A549 (cell line): Measurements from ENCODE around the gene ANKRD13A. TPM values are rescaled to one million over a fixed set of nuclear protein-coding genes. Genes with fewer than 3 reads are reported as not detected.

Experiments used
- ATAC-seq, 2 experiments: fragments of 200-7000 bp in 1 of 2; fragments of >200 bp in 1 of 2; cut with Nextera tagmentation in 1 of 2; cut with Tn5 transposase in 1 of 2; 3 replicates each; pipeline versions ENCODE4 v1.8.0 to v1.9.1; 2018 to 2020; ENCODE audit warnings: mild to moderate bottlenecking in 1 of 2, moderate library complexity in 1 of 2
- CTCF ChIA-PET: fragments of 300-600 bp; sonication (Branson Sonifier 250); formaldehyde crosslinking; extraction: SDS; loops from one replicate; lab custom pipeline; 2021; ENCODE audit warnings: antibody characterized with exemption, inconsistent platforms; lab: Yijun Ruan, JAX
- POLR2A ChIA-PET: fragments of 350-600 bp; formaldehyde crosslinking; extraction: SDS; loops from one replicate; lab custom pipeline; 2021; ENCODE audit warnings: antibody characterized with exemption, inconsistent platforms; lab: Yijun Ruan, JAX
- DNase-seq, 2 experiments: peaks; one replicate each; pipeline versions ENCODE4 v3.0.0 to v3.0.0-alpha.2; 2011 to 2016; ENCODE audit warnings: low read depth in 1 of 2, low spot score in 1 of 2
- FAIRE-seq: peaks from 2 replicates; lab custom pipeline; 2011; peaks lifted over from hg19 to GRCh38; lab: Jason Lieb, UNC
- H3K27ac ChIP-seq, 2 experiments: fragments of >200 bp; sonication (Bioruptor Twin); formaldehyde crosslinking; 3 replicates each; pipeline ENCODE4 v1.5.1; 2016 to 2017
- H3K4me1 ChIP-seq: fragments of >200 bp; sonication (Bioruptor Twin); formaldehyde crosslinking; 3 replicates; pipeline ENCODE4 v1.6.1; 2016
- H3K4me2 ChIP-seq: fragments of >200 bp; sonication (Bioruptor Twin); formaldehyde crosslinking; 3 replicates; pipeline ENCODE4 v1.6.1; 2016
- H3K4me3 ChIP-seq: fragments of >200 bp; sonication (Bioruptor Twin); formaldehyde crosslinking; 3 replicates; pipeline ENCODE4 v1.5.1; 2016
- H3K9me3 ChIP-seq: fragments of >200 bp; sonication (Bioruptor Twin); formaldehyde crosslinking; 3 replicates; pipeline ENCODE4 v1.6.1; 2016
- BHLHE40 ChIP-seq: IDR thresholded peaks from 2 replicates; pipeline ENCODE4 v1.6.1; 2012; ENCODE audit warnings: low read depth, low read length, inconsistent platforms
- CBX8 ChIP-seq: fragments of 200-600 bp; sonication (generic); IDR thresholded peaks from 2 replicates; pipeline ENCODE4 v1.6.1; 2016
- CEBPB ChIP-seq, 2 experiments: fragments of >200 bp in 1 of 2; sonication (Bioruptor Twin) in 1 of 2; formaldehyde crosslinking in 1 of 2; IDR thresholded peaks; 2 replicates each; pipeline ENCODE4 v1.6.1; 2012 to 2016
- CHD4 ChIP-seq: fragments of 200-600 bp; sonication (generic); IDR thresholded peaks from 2 replicates; pipeline ENCODE4 v1.6.1; 2016; ENCODE audit warnings: antibody characterized with exemption, mild to moderate bottlenecking, borderline replicate concordance
- CTCF ChIP-seq: fragments of >200 bp; sonication (Bioruptor Twin); formaldehyde crosslinking; IDR thresholded peaks from 3 replicates; pipeline ENCODE4 v1.5.1; 2016
- ELK1 ChIP-seq: fragments of 150-350 bp; IDR thresholded peaks from 2 replicates; pipeline ENCODE4 v1.6.1; 2014; ENCODE audit warnings: low read depth, mild to moderate bottlenecking, low read length
- FOXS1 ChIP-seq: fragments of 250-450 bp; sonication (Bioruptor Pico); IDR thresholded peaks from 2 replicates; pipeline ENCODE4 v1.5.0; 2020; ENCODE audit warnings: mild to moderate bottlenecking, moderate library complexity
- HMGXB4 ChIP-seq: fragments of 250-450 bp; sonication (Bioruptor Pico); IDR thresholded peaks from 2 replicates; pipeline ENCODE4 v1.5.0; 2021; ENCODE audit warnings: mild to moderate bottlenecking, moderate library complexity, borderline replicate concordance
- MAFK ChIP-seq: fragments of 450-650 bp; IDR thresholded peaks from 2 replicates; pipeline ENCODE4 v1.6.1; 2014; ENCODE audit not compliant: partially characterized antibody
- MAX ChIP-seq: IDR thresholded peaks from 2 replicates; pipeline ENCODE4 v1.6.1; 2012
- MAZ ChIP-seq: fragments of 150-350 bp; IDR thresholded peaks from 2 replicates; pipeline ENCODE4 v1.6.1; 2014; ENCODE audit warnings: antibody characterized with exemption, low read depth, low read length, borderline replicate concordance
- MYC ChIP-seq: IDR thresholded peaks from 2 replicates; pipeline ENCODE4 v1.6.1; 2012; ENCODE audit warnings: mild to moderate bottlenecking, inconsistent platforms, low read length, improper control_type of control experiment, borderline replicate concordance
- PHF8 ChIP-seq: fragments of 200-600 bp; sonication (generic); IDR thresholded peaks from 2 replicates; pipeline ENCODE4 v1.6.1; 2016; ENCODE audit warnings: low read depth, mild to moderate bottlenecking, antibody characterized with exemption, moderate library complexity, borderline replicate concordance
- RAD21 ChIP-seq, 2 experiments: fragments of >200 bp in 1 of 2; sonication (Bioruptor Twin) in 1 of 2; formaldehyde crosslinking in 1 of 2; IDR thresholded peaks in 1 of 2; conservative IDR thresholded peaks in 1 of 2; 2 replicates in 1 of 2; 3 replicates in 1 of 2; pipeline ENCODE4 v1.6.1; 2012 to 2018; ENCODE audit warnings: inconsistent platforms in 1 of 2
- RCOR1 ChIP-seq: fragments of 150-350 bp; IDR thresholded peaks from 2 replicates; pipeline ENCODE4 v1.6.1; 2014; ENCODE audit warnings: antibody characterized with exemption, low read length, low read depth
- RFX5 ChIP-seq: fragments of 450-650 bp; IDR thresholded peaks from 2 replicates; pipeline ENCODE4 v1.7.1; 2014; ENCODE audit warnings: antibody characterized with exemption, mild to moderate bottlenecking, moderate library complexity
- SMC3 ChIP-seq: fragments of >200 bp; sonication (Bioruptor Twin); formaldehyde crosslinking; IDR thresholded peaks from 3 replicates; pipeline ENCODE4 v1.6.1; 2018; ENCODE audit warnings: inconsistent platforms
- ZFP36 ChIP-seq: fragments of 450-650 bp; IDR thresholded peaks from 2 replicates; pipeline ENCODE4 v1.6.1; 2014; ENCODE audit warnings: borderline replicate concordance; ENCODE audit not compliant: partially characterized antibody
- WGBS: methylation state at CpG from one replicate; pipeline ENCODE4 v1.1.6; 2017; ENCODE audit errors: missing lambda C conversion rate; 5-methylcytosine and 5-hydroxymethylcytosine counted together
- polyA plus RNA-seq, 4 experiments: library from polyadenylated mRNA; depleted of rRNA in 3 of 4; stranded (reverse); fragments of >200 nt; fragmentation: RNase III in 1 of 4; extraction: RNeasy Plus Mini Kit Qiagen cat#74134 plus additional on column Dnase treatment in 1 of 4; gene quantifications; 2 replicates in 3 of 4; 3 replicates in 1 of 4; pipeline ENCODE4 v1.2.3, GENCODE V29; 2011 to 2017

ANKRD13A gene
- polyA plus RNA-seq, 2 of the 4 experiments (the other 2 are of a cell fraction) = 12.1 to 23.8 TPM

- no peaks in the 10 kb centered on the region for H3K9me3 ChIP-seq
- H3K4me1 ChIP-seq = peaks cover 23% of the 10 kb centered on the region
- no peak for ATAC-seq
- no peak overlapping the region for H3K4me2 ChIP-seq
- CTCF ChIA-PET = interaction anchor here (1.8 to 5.6 kb wide), 2 partner anchors 10 to 416 kb away, joined by 4 to 34 read pairs; partner anchors contain the start of gene ARPC3
- no peak for TF ChIP-seq HMGXB4
- TF ChIP-seq MAZ = no peak
- no peak for TF ChIP-seq BHLHE40
- TF ChIP-seq SMC3 = no peak
- TF ChIP-seq CEBPB (IDR thresholded peaks at IDR 0.05) = no peak
- no peak for TF ChIP-seq RAD21 (conservative IDR thresholded peaks at IDR 0.05 in 1 of 2, IDR thresholded peaks at IDR 0.05 in 1 of 2)
- no peak for DNase-seq
- 92% methylated on average over 3 of the region's 3 CpGs for WGBS
- no peak overlapping the region for H3K27ac ChIP-seq
- H3K4me3 ChIP-seq = no peak overlapping the region
- POLR2A ChIA-PET = no interaction called here
- no peak for FAIRE-seq
Observed at GRCh38 chr12:110033888-110034287, 34.7 kb downstream of the ANKRD13A start.

GRCh38 chr12:110035534-110036104 is 36.4 kb downstream of the ANKRD13A start:
- ATAC-seq = no peak
- DNase-seq = no peak
- 90% methylated on average over 7 of the region's 7 CpGs for WGBS
- POLR2A ChIA-PET = no interaction called here
- Histone ChIP-seq H3K4me2 (no peak overlapping the region), H3K27ac (0 out of 6 replicates have a peak overlapping the region, but pooled peaks of 1 of the 2 experiments have one; percentile 0), H3K9me3 (no peaks in the 10 kb centered on the region), H3K4me1 (peaks cover 36% of the 10 kb centered on the region), H3K4me3 (no peak overlapping the region)
- no peak for FAIRE-seq
- CTCF ChIA-PET = interaction anchor here (0.6 to 5.6 kb wide), 7 partner anchors 12 to 396 kb away, joined by 3 to 34 read pairs (median 3); no protein-coding TSS in a partner anchor
- no peak for TF ChIP-seq MAFK
- no peak for TF ChIP-seq CHD4
- no peak for TF ChIP-seq MAX
- TF ChIP-seq RCOR1 = no peak
- TF ChIP-seq RFX5 = no peak
- no peak for TF ChIP-seq MYC
- TF ChIP-seq FOXS1 (CRISPR knock-in tag) = no peak
- TF ChIP-seq CBX8 = no peak
- no peak for TF ChIP-seq ZFP36
- TF ChIP-seq RAD21 (conservative IDR thresholded peaks at IDR 0.05 in 1 of 2, IDR thresholded peaks at IDR 0.05 in 1 of 2) = no peak

GRCh38 chr12:110037315-110037714 is 38.1 kb downstream of the ANKRD13A start:
- 100% methylated on average over 5 of the region's 5 CpGs for WGBS

More at GRCh38 chr12:110037315-110037714, 38.1 kb downstream of the ANKRD13A start:
- DNase-seq (no peak), FAIRE-seq (no peak), ATAC-seq (no peak)
- no peak overlapping the region for H3K4me3 ChIP-seq
- H3K9me3 ChIP-seq = no peaks in the 10 kb centered on the region
- POLR2A ChIA-PET = no interaction called here
- TF ChIP-seq ELK1 (no peak), MAZ (no peak), PHF8 (no peak), CTCF (no peak)
- CTCF ChIA-PET = interaction anchor here (0.8 to 5.6 kb wide), 9 partner anchors 9 to 446 kb away, joined by 3 to 34 read pairs (median 3); no protein-coding TSS in a partner anchor
- peak overlapping the region; percentile 90 to 93 for H3K27ac ChIP-seq
- H3K4me1 ChIP-seq = peaks cover 53% of the 10 kb centered on the region
- peak overlapping the region; percentile 90; the same call in 1 of the 3 replicates for H3K4me2 ChIP-seq
